NCI-H2029 (cell line): ENCODE data around the gene REX1BD.
"Not testable (repeated sequence)": the region's sequence is repeated elsewhere in the genome, so short reads cannot be mapped to it uniquely, and the experiment has no call there.

Experiments
- DNase-seq: peaks from one replicate; lab custom pipeline; 2025; lab: John Stamatoyannopoulos, UW

REX1BD gene

GRCh38 chr19:18588611-18589379 lies at the start of gene REX1BD:
TSS of gene REX1BD (plus strand) at chr19:18588798. CDS start at chr19:18588802, 4 bp downstream.
- DNase-seq = peak; percentile 67

GRCh38 chr19:18539372-18539771 lies 49.2 kb upstream of the REX1BD start:
- DNase-seq = no peak

- DNase-seq = not testable (repeated sequence)
These were observed 48.4 kb upstream of the REX1BD start for GRCh38 chr19:18540200-18540599.

- no peak for DNase-seq
These were observed 47.2 kb upstream of the REX1BD start for GRCh38 chr19:18541258-18541991.

- no peak for DNase-seq
These were observed 46.3 kb upstream of the REX1BD start for GRCh38 chr19:18541992-18542940.

- peak; percentile 85 for DNase-seq
These were observed 45.4 kb upstream of the REX1BD start, which contains the start of gene FKBP8 for GRCh38 chr19:18542941-18543813. TSS of gene FKBP8 (minus strand) at chr19:18543573. CDS start at chr19:18541970, 1,603 bp downstream.

DNA sequence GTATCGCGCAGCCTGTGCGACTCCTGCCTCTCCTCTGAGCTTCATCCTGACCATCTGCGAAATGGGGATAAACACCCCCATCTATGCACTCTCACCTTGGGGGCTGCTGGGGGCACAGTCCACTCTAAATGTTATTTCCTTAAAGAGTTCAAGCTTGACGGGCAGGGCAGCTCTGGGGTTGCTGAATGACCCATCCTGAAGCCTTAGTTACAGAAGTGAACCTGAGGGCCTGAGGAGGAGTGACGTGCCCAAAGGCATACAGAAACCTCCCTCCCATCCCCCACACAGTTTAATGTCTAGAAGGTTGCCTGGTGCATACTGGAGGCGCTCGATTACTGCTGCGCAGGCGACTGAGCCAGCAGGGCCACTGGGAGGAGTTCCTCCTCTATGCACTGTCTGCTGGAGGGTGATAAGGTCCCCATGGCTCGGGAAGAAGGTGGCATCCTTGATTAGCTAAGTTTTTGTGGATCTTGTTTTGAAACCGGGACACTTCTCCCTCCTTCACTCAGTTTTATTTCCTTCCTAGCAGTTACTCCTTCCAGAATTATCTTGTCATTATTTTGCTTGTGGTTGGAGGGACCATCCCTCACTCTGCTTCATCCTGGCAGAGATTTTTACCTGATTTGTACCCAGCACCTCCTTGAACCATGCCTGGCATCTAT lies 44.7 kb upstream of the REX1BD start:
- peak; percentile 68 for DNase-seq

GRCh38 chr19:18551631-18552030 lies 37.0 kb upstream of the REX1BD start:
- DNase-seq = no peak

GRCh38 chr19:18557411-18558201 lies 31.0 kb upstream of the REX1BD start, which contains the start of gene KXD1:
TSS of gene KXD1 (plus strand) at chr19:18557870. CDS start at chr19:18562057, 4,187 bp downstream.
- DNase-seq = peak; percentile 99

DNA sequence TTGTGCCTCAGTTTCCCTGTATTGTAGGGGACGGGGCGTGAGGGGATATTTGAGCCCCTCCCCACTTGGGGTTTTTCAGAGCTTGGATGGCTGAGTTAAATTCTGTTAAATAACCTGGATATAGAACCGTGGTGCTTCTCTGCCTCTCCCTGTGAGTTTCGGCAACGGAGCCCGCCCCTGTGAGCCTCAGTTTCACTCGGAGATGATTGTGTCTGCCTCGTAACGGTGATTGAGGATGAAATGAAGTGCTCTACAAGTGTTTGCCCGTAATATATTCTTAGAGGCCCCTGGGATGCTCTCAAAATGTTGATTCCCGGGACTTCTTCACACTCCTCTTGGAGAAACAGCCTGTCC lies 30.4 kb upstream of the REX1BD start:
- no peak for DNase-seq

GRCh38 chr19:18558604-18559003 lies 30.0 kb upstream of the REX1BD start:
- DNase-seq = no peak

GRCh38 chr19:18559685-18560084 lies 28.9 kb upstream of the REX1BD start:
- DNase-seq = no peak

DNA sequence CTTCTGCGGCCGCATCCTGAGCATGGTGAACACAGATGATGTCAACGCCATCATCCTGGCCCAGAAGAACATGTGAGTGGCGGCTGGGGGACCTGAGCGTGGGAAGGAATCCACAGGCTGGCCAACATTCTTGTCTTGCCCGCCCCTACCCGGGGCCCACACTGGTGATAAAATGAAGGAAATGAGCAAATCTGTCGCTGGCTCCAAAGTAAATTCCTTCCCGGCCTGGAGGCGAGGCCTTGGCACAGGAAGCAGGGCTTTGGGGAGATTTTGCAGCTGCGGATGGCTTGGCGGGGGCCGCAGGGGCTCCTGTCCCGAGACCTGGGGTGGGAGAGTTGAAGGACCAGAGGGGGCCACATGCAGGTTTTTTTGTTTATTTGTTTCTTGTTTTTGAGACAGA lies 26.5 kb upstream of the REX1BD start:
- DNase-seq = no peak

GRCh38 chr19:18566953-18567352 lies 21.6 kb upstream of the REX1BD start:
- DNase-seq = no peak

GRCh38 chr19:18568367-18568766 lies 20.2 kb upstream of the REX1BD start:
- no peak for DNase-seq

- peak; percentile 97 for DNase-seq
These were observed 16.8 kb upstream of the REX1BD start, which contains the start of gene UBA52 for GRCh38 chr19:18571564-18572344. TSS of gene UBA52 (plus strand) at chr19:18571857. CDS start at chr19:18573301, 1,444 bp downstream.

DNA sequence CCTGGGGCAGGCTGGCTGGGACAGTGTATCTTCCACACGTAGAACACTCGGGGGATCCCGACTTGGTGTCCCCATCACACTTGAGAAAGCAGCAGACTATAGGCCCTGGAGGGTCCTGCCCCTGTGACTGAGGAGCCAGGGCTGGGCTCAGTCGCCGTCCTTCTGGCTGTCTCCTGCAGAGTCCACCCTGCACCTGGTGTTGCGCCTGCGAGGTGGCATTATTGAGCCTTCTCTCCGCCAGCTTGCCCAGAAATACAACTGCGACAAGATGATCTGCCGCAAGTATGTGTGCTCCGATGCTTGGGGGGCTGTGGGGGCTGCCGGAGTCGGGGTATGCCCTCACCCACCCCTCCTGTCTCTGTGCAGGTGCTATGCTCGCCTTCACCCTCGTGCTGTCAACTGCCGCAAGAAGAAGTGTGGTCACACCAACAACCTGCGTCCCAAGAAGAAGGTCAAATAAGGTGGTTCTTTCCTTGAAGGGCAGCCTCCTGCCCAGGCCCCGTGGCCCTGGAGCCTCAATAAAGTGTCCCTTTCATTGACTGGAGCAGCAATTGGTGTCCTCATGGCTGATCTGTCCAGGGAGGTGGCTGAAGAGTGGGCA lies 13.8 kb upstream of the REX1BD start:
- no peak for DNase-seq

- no peak for DNase-seq
These were observed 12.2 kb upstream of the REX1BD start for GRCh38 chr19:18576383-18576782.
